Brain microvascular endothelial cell (primary cell): ENCODE measurements around the gene DOCK2.

Experiments
- DNase-seq: peaks from one replicate; pipeline ENCODE4 v3.0.0-alpha.2; 2020
- H3K27ac ChIP-seq: fragments of 250-450 bp; sonication (Bioruptor Pico); 2 replicates; pipeline ENCODE4 v1.5.1; 2020; ENCODE audit warnings: mild to moderate bottlenecking, moderate library complexity
- H3K27me3 ChIP-seq: fragments of 250-450 bp; sonication (Bioruptor Pico); replicated peaks from 2 replicates; pipeline ENCODE4 v1.5.1; 2020; ENCODE audit warnings: mild to moderate bottlenecking
- H3K36me3 ChIP-seq: fragments of 250-450 bp; sonication (Bioruptor Pico); replicated peaks from 2 replicates; pipeline ENCODE4 v1.5.1; 2020; ENCODE audit warnings: mild to moderate bottlenecking
- H3K4me3 ChIP-seq: 2 replicates; pipeline ENCODE4 v1.5.1; 2011; ENCODE audit warnings: low read depth, mild to moderate bottlenecking, control low read depth, low read length, moderate library complexity
- CTCF ChIP-seq: IDR thresholded peaks from 2 replicates; pipeline ENCODE4 v1.5.1; 2011; ENCODE audit warnings: low read depth, mild to moderate bottlenecking, moderate library complexity, low read length, control low read depth, inconsistent platforms; ENCODE audit errors: missing control alignments
- in situ Hi-C: cut with HindIII; loops from 2 replicates; pipeline ENCODE4 v1.10.0; 2017; ENCODE audit warnings: low sequenced_read_pairs, low pct_ligation_motif_present

Gene DOCK2

GRCh38 chr5:169641253-169641652, 4.2 kb downstream of the DOCK2 start:
- H3K27me3 ChIP-seq: no peaks in the 10 kb centered on the region
- in situ Hi-C loops: no loop called here
- no peaks in the 10 kb centered on the region for H3K36me3 ChIP-seq
- no peak overlapping the region for H3K27ac ChIP-seq
- no peak for TF ChIP-seq CTCF
- H3K4me3 ChIP-seq: no peak overlapping the region
- no peak for DNase-seq

DNA sequence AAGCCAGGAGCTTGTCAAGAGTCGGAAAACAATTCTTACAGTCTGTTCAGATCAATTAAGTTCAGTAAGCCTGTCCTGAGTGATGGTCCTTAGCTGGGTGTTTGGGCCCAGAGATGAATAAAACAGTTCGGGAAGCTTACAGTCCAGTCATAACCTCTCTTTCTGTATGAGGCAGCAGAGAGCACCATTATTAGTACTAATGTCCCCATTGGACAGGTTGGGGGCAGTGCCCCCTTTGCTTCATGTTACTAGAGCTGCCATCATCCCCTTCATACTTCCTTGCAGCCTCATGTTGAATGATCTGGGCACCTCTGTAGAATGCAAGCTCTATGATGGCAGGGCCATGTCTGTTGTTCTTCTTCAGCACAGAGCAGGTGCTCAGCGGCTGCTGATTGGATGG, 9.8 kb downstream of the DOCK2 start:
- no peaks in the 10 kb centered on the region for H3K36me3 ChIP-seq
- H3K4me3 ChIP-seq: no peak overlapping the region
- no peak for DNase-seq
- in situ Hi-C loops: no loop called here
- no peak overlapping the region for H3K27ac ChIP-seq
- no peaks in the 10 kb centered on the region for H3K27me3 ChIP-seq
- TF ChIP-seq CTCF: no peak

GRCh38 chr5:169647566-169647965, 10.5 kb downstream of the DOCK2 start:
- H3K27me3 ChIP-seq: no peaks in the 10 kb centered on the region
- H3K27ac ChIP-seq: no peak overlapping the region
- TF ChIP-seq CTCF: no peak
- in situ Hi-C loops: no loop called here
- no peaks in the 10 kb centered on the region for H3K36me3 ChIP-seq
- H3K4me3 ChIP-seq: no peak overlapping the region
- no peak for DNase-seq

- no peaks in the 10 kb centered on the region for H3K27me3 ChIP-seq
- in situ Hi-C loops: no loop called here
- DNase-seq: no peak
- no peaks in the 10 kb centered on the region for H3K36me3 ChIP-seq
- H3K4me3 ChIP-seq: no peak overlapping the region
- H3K27ac ChIP-seq: no peak overlapping the region
- no peak for TF ChIP-seq CTCF
These were observed 11.7 kb downstream of the DOCK2 start for GRCh38 chr5:169648725-169649310.

DNA sequence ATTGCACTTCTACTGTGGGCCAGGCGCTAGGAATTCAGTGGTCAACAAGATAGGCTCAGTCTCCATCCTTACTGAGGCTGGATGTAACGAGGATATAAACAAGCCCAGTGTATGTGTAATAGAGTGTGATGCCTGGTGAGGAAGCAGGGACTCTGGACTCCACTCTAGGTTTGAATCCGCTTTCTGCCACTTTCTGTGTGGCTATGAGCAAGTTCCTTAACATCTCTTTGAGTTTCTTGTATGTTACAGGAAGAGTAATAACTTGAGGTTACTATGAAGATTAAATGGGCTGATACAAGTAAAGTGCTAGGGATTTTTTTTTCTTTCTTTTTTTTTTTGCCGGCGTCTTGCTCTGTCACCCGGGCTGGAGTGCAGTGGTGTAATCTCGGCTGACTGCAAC, 12.4 kb downstream of the DOCK2 start:
- Histone ChIP-seq H3K4me3 (no peak overlapping the region), H3K27ac (no peak overlapping the region), H3K27me3 (no peaks in the 10 kb centered on the region), H3K36me3 (no peaks in the 10 kb centered on the region)
- DNase-seq: no peak
- in situ Hi-C loops: no loop called here
- no peak for TF ChIP-seq CTCF

DNA sequence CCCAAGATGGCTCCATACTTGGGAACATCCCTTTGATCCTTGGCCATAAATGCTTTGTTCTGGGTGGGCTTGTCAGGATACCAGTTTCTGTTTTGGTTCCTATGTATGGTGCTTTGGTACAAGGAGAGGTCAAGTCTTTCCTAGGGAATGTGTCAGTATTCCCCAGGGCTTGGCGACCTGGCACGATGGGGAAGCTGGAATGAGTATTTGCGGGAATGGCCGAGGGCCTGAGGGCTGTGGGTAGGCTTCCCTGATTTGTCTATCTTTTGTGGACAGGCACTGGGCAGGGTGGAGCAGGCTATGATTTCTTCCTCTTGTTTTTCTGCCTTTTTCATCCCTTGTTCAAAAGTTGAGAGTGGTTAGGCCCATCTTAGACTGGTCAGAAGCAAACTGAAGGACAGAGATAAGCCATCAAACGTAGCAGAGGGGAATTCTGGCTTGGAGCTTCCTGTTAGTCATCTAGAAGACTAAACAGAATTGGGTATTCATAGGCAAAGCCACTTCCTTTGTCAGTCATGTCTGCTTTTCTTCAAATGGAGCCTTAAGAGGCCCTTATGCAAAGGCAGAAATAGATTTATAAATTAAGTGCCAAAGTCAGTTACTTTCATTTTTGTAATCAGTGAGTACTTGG, 13.7 kb downstream of the DOCK2 start:
- no peaks in the 10 kb centered on the region for H3K36me3 ChIP-seq
- DNase-seq: peak; percentile 72
- no peaks in the 10 kb centered on the region for H3K27me3 ChIP-seq
- no peak for TF ChIP-seq CTCF
- H3K27ac ChIP-seq: peak overlapping the region; percentile 49
- H3K4me3 ChIP-seq: no peak overlapping the region
- in situ Hi-C loops: no loop called here
